DND-41 (cell line): ENCODE data around the gene RABEP1.

Experiments
- CTCF ChIP-seq: IDR thresholded peaks from 2 replicates; pipeline ENCODE4 v1.5.1; 2012; ENCODE audit warnings: borderline replicate concordance, low read length, moderate library complexity, mild to moderate bottlenecking; ENCODE audit not compliant: poor library complexity, severe bottlenecking; ENCODE audit errors: extremely low read depth
- EZH2 ChIP-seq: IDR thresholded peaks from 3 replicates; pipeline ENCODE4 v1.6.1; 2012; ENCODE audit warnings: borderline replicate concordance, low read depth, mild to moderate bottlenecking, moderate library complexity, low read length, inconsistent platforms; ENCODE audit not compliant: severe bottlenecking

DNA sequence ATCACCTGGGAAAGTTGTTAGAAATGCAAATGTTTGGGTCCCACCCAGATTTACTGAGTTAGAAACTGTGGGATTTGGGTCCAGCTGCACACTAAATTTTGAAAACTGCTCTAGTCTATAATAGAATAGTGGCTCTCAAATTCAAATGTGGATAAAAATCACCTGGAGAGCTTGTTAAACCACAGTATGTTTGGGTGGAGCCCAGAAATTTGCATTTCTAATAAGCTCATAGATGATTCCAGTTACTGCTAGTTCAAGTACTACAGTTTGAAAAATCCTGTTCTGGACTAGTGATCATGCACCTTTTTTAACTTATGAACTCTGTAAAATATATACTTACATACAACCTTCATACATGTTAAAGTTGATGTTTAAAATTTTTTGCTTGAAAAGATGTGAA lies 27.8 kb downstream of the RABEP1 start:
- TF ChIP-seq CTCF (no peak), EZH2 (no peak)
